ENCODE measurements around the gene OR10A5. TPM values are rescaled to one million over a fixed set of nuclear protein-coding genes. Genes with fewer than 3 reads are reported as not detected.

OR10A5 gene, protein sequence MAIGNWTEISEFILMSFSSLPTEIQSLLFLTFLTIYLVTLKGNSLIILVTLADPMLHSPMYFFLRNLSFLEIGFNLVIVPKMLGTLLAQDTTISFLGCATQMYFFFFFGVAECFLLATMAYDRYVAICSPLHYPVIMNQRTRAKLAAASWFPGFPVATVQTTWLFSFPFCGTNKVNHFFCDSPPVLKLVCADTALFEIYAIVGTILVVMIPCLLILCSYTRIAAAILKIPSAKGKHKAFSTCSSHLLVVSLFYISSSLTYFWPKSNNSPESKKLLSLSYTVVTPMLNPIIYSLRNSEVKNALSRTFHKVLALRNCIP
- not detected in 2 replicates for total RNA-seq

GRCh38 chr11:6845383-6845782, at the start of gene OR10A5:
TSS of gene OR10A5 (plus strand) at chr11:6845683. CDS start at chr11:6845683, 0 bp downstream.

DNA sequence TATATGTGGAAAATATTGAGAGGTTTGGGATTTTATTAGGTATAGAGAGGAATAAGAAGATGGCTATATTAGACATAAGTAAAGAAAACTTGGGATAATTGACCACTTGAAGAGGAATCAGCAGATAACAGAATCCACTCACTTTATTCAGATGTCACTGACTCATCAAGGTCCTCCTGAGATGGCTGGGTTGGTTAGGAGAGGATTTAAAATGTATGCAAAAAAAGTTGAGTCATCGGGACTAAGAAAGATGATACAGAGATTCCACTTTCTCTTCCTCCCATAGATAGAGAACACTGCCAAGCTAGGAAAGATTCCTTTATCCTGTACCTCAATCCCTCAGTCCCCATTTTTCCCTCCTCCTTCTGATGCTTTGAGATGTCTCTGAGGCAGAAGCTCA, 46.1 kb upstream of the OR10A5 start, which contains the start of gene OR6A2:
Gene OR6A2, minus strand, starts transcription at position 288 of the 400 bp plus-strand sequence. CDS start 3,981 bp downstream, outside the sequence.

GRCh38 chr11:6862961-6863360, 17.5 kb downstream of the OR10A5 start, which contains the start of gene OR10A2:
TSS of gene OR10A2 (plus strand) at chr11:6863057. CDS start at chr11:6869755, 6,698 bp downstream.

GRCh38 chr11:6876325-6876724, 30.8 kb downstream of the OR10A5 start, which contains the start of gene OR10A4:
TSS of gene OR10A4 (plus strand) at chr11:6876625. CDS start at chr11:6876648, 23 bp downstream.

GRCh38 chr11:6892400-6892799, 46.9 kb downstream of the OR10A5 start, which contains the start of gene OR2D2:
TSS of gene OR2D2 (minus strand) at chr11:6892500. CDS start at chr11:6892500, 0 bp downstream.

Other genes starting within 250 kb of the OR10A5 start
- 11.7 and 14.5 TPM in 2 replicates for gene RRP8, start 242.1 kb upstream of the OR10A5 start, total RNA-seq
- 177 and 201 TPM in 2 replicates for gene ILK, start 241.9 kb upstream of the OR10A5 start, total RNA-seq
- 100 and 104 TPM in 2 replicates for gene TAF10, start 233.5 kb upstream of the OR10A5 start, total RNA-seq
- gene TPP1, start 226.3 kb upstream of the OR10A5 start, total RNA-seq, result 23.6 and 27.2 TPM in 2 replicates
- gene DCHS1, start 189.9 kb upstream of the OR10A5 start, total RNA-seq, result 4.2 and 4.3 TPM in 2 replicates
- 87.6 and 94.3 TPM in 2 replicates for gene MRPL17, start 162.3 kb upstream of the OR10A5 start, total RNA-seq
- gene OR2AG2, start 73.7 kb upstream of the OR10A5 start, total RNA-seq, result under 0.01 and 0.15 TPM in 2 replicates
- not detected in 2 replicates for gene OR2AG1, start 62.7 kb upstream of the OR10A5 start, total RNA-seq
- not detected in 2 replicates for gene OR6A2, start 46.0 kb upstream of the OR10A5 start, total RNA-seq
- not detected in 2 replicates for gene OR10A2, start 17.4 kb downstream of the OR10A5 start, total RNA-seq
- gene OR10A4, start 30.9 kb downstream of the OR10A5 start, total RNA-seq, result not detected in 2 replicates
- gene OR2D2, start 46.8 kb downstream of the OR10A5 start, total RNA-seq, result not detected in 2 replicates
- gene OR2D3, start 75.3 kb downstream of the OR10A5 start, total RNA-seq, result not detected in 2 replicates
- gene ZNF215, start 80.7 kb downstream of the OR10A5 start, total RNA-seq, result 2.1 and 3.2 TPM in 2 replicates
- gene ZNF214, start 174.7 kb downstream of the OR10A5 start, total RNA-seq, result 0.89 and 1.8 TPM in 2 replicates
- not detected in 2 replicates for gene NLRP14, start 174.8 kb downstream of the OR10A5 start, total RNA-seq
- not detected in 2 replicates for gene RBMXL2, start 243.3 kb downstream of the OR10A5 start, total RNA-seq